Inflammatory macrophage treated with lipopolysaccharide for 4 hours (primary cell): ENCODE results near the gene MYO1F.
"Not testable (repeated sequence)": the region's sequence is repeated elsewhere in the genome, so short reads cannot be mapped to it uniquely, and the experiment has no call there.

Source experiments
- DNase-seq: peaks from one replicate; pipeline ENCODE4 v3.0.0-alpha.2; 2020

MYO1F gene

DNA sequence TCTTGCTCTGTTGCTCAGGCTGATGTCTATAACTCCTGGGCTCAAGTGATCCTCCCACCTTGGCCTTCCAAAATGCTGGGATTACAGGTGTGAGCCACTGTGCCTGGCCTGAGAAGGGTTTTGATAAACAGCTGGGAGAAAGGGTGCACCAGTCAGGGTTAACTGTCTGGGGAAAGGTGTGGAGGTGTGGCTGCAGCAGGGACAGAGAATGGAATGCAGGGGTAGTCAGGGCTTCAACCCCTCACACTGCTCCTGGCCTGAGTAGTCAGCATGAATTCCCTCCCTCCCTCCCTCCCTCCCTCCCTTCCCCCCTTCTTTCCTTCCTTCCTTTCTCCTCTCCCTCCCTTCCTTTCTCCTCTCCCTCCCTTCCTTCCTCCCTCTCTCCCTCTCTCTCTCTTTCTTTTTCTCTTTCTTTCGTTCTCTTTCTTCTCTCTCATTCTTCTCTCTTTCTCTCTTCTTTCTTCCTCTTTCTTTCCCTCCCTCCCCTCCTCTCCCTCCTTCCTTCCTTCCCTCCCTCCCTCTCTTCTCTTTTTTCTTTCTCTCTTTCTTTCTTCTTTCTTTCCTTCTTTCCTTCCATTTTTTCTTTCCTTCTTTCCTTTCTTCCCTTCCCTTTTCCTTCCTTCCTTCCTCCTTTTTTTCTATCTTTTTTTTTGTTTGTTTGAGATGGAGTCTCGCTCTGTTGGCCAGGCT is 16.0 kb downstream of the MYO1F start:
- DNase-seq = no peak

DNA sequence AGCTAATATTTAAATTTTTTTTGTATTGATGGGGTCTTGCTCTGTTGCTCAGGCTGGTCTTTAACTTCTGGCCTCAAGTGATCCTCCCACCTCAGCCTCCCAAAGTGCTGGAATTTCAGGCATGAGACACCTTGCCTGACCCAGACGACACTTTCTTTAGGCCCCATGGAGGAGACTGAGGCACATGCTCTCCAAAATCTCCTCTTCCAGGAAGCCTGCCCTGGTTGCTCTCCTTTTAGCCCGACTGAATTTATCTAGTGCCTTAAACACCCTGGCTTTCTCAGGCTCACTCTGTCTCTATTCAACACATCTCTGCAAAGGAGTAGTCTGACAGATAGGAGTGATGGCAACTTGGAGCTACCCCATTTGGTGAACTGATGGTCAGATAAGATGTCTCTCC is 18.9 kb downstream of the MYO1F start:
- DNase-seq = no peak

DNA sequence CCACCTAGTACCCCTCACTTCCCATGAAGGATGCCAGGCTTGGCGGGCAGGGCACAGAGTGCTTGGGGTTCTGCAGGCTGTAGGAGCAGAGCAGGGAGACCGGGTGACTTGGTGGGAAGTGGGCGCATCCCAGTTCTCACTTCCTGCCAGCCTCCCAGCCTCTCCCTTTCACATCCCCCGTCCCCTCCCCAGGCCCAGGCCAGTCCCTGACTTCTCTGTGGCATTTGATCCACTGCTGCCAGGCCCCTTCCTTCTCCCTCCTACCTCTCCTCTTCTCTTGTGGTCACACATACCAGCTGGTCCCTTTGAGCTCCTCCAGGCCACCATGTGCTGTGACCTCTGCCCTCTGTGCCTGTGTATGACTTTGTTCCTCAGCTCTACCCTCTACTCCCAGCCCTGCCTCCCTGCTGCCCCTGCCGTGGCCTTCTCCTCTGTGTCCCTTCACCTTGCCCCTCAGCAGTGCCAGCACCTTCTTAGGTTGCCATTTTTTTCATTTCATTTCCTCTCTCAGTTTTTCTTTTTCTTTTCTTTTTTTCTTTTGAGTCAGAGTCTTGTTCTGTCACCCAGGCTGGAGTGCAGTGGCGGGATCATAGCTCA is 19.5 kb downstream of the MYO1F start:
- peak; percentile 67 for DNase-seq

GRCh38 chr19:8553729-8554128 is 23.5 kb downstream of the MYO1F start:
- DNase-seq = not testable (repeated sequence)

GRCh38 chr19:8552810-8553209 is 24.4 kb downstream of the MYO1F start:
- DNase-seq = no peak

GRCh38 chr19:8550070-8550469 is 27.2 kb downstream of the MYO1F start:
- DNase-seq = no peak

DNA sequence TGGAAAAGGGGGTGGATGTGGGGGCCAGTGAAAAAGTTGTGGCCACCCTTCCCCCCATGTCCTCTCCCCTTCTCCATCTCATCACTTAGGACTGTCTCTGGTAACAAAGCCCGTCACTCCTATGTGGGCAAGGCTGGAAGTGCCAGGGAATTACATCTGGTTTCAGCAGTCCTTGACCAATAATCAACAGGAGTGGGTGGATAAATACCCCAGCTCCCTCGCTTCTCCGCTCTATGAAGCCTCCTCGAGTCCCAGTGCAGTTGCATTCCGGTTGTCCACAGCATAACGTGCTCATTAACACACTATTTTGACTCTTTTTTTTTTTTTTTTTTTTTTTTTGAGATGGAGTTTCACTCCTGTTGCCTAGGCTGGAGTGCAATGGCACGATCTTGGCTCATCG is 31.5 kb downstream of the MYO1F start:
- no peak for DNase-seq

DNA sequence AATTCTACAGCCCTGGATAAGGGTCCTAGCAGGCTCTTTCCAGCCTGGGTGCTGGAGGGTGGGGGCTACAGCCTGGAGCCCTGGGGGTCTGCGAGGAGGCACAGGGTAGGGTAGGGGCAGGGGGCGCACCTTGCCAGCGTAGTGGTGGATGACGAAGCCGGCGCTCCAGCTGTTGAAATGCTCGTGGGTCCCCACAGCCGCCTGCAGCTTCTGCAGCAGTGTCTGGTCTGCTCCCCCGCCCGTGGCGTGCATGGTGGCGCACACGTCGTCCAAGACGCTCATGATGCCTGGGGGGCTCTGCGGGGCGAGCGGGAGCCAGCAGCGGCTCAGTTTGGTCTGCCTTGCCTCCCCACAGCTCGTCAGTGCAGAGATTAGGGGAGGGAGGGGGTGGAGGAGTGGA is 33.1 kb downstream of the MYO1F start:
- DNase-seq = no peak

- no peak for DNase-seq
These were observed 37.6 kb downstream of the MYO1F start for GRCh38 chr19:8539621-8540149.

- DNase-seq = no peak
These were observed 40.1 kb downstream of the MYO1F start for GRCh38 chr19:8537099-8537498.

DNA sequence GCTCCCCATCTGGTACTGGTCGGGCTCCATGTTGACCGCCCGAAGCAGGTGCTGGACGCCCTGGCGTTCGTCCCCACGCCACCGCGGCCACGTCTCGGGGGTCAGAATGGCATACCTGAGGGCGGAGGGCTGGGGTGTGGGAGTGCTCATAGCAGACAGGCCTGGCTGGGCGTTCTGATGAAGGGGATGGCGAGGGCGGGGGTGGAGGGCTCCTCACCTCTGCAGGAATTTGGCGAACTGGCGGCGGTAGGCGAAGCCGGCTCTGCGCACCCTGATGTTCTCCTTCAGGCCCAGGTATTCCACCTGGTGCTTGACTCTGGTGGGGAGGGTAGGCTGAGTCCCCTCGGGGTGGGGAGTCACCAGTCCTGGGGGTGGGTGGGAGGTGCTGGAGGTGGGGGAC is 41.0 kb downstream of the MYO1F start:
- no peak for DNase-seq

DNA sequence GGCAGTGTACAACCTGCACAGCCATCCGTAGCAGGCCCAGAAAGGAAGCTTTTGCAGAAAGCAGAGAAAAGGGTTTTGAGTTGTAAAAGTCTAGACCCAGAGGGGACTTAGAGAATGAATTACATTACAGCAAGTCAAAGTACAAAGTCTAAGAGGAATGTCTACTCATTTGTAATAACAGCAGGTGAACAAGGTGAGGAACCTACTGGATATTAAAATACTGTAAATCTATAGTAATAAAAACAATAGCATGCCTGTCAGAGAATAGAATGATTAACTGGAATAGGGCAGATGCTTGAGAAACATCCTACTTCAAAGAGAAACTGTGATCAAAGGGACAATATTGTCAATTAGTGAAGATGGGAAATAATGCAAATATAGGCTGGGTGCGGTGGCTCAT is 45.0 kb downstream of the MYO1F start:
- no peak for DNase-seq

- no peak for DNase-seq
These were observed 45.8 kb downstream of the MYO1F start for GRCh38 chr19:8531470-8531869.

DNA sequence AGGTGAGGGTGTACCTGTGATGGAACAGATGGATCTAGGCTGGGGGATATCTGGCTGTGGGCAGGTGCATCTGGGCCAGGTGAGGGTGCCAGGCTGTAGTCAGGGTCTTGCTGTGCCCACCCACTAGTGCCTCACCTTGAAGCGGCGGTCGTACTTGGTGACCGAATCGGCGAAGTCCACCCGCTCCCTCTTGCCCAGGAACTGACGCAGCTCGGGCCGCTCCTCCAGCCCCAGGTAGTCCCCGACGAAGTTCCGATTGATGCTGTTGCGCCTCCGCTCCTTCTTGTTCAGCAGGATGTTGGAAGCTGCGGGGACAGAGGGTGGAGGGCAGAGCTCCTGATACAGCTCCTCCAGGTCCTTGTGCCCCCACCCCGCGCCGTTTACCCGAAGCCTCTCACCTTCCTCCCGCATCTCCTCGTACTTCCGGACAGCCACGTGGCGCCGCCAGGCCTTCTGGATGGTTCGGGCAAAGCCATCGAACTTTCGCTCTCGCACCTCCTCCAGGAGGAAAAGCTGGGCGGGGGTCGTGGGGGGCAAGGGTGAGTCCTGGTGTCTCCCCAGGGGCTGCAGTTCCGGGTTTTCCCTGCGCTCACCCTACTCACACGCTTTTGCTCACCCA is 47.1 kb downstream of the MYO1F start:
- no peak for DNase-seq

DNA sequence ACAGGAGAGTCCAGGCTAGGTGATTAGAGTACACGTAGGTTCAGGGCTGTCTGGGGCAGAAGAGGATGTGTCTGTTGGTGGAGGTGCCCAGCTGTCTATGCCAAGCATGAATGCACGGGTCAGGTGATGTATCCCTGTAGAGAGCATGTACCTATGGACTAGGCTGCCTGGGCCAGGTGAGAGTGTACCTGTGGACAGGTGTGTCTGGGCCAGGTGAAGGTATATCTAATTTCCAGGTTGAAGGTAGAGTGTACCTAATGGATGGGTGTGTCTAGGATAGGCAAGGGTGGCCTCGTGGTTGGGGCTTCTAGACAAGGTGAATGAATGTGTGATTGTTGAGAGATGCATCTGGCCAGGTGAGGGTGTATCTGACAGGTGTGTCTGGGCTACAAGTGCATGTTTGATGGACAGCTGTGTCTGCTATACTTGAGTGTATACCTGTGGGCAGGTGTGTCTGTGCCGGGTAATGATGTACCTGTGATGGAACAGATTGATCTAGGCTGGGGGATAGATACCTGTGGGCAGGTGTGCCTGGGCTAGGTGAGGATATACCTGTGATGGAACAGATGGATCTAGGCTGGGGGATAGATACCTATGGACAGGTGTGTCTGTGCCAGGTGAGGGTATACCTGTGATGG is 47.8 kb downstream of the MYO1F start:
- DNase-seq = no peak

- no peak for DNase-seq
These were observed 48.7 kb downstream of the MYO1F start for GRCh38 chr19:8528500-8528899.

DNA sequence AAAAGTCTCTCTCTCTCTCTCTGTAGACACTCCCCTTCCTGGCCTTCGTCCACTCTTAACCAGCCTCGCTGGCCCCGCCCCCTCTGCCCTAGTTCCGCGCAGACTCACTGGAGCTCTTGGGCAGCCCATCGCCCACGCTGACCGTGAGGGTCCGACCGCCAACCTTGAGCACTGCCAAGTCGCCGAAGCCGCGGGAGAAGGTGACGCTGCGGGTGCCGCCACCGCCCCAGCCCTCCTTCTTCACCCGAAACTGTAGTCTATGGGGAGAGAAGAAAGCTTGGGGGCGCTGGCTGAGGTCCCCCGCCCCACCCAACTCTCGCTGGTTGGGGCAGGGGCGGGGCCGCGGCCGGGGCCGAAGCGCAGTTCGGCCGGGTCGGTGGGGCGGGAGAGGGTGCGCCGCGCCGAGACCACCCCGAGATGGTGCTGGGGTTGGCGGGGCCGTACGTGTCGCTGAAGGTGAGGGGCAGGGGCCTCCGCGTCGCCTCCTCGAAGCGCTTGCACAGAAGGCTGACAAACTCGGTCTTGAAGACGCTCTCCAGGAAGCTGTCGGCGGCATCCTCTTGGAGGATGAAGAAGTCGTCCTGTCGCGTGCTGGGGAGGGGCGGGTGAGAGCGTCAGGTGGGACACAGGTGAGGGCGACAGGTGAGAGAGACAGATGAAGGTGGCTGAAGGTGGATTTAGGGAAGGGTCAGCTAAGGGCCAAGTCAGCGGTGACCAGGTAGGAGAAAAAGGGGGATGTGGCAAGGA is 50.7 kb downstream of the MYO1F start:
- DNase-seq = peak; percentile 22

DNA sequence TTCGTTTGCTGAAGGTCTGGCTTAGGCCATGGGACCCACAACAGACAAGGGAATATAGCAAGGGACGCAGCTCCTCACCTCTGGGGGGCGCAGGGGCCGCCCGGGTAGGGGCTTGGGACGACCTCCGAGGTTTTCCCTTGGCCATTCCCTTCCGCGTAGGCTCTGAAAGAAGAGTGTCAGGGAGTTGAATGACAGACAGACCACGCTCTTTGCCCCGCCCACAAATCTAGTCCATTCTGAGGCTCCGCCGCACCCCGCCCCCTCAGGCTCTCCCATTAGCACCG is 51.9 kb downstream of the MYO1F start:
- DNase-seq = no peak

- DNase-seq = no peak
These were observed 57.9 kb downstream of the MYO1F start for GRCh38 chr19:8519388-8519787.

DNA sequence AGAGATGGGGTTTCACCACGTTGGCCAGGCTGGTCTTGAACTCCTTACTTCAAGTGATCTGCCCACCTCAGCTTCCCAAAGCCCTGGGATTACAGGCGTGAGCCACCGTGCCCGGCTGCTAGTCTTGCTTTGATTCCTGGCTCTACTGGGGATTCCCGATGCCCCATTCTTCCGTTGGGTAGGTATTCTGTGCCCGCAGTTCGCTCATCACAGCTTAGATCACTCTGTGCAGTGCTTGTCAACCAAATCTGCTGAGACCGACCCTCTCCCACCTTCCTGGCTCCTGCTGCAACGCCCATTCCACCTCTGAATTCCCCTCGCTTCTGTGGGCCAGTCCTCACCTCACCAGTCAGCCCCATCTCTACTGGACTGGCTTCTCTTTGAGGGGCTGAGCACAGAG is 58.7 kb downstream of the MYO1F start:
- no peak for DNase-seq

DNA sequence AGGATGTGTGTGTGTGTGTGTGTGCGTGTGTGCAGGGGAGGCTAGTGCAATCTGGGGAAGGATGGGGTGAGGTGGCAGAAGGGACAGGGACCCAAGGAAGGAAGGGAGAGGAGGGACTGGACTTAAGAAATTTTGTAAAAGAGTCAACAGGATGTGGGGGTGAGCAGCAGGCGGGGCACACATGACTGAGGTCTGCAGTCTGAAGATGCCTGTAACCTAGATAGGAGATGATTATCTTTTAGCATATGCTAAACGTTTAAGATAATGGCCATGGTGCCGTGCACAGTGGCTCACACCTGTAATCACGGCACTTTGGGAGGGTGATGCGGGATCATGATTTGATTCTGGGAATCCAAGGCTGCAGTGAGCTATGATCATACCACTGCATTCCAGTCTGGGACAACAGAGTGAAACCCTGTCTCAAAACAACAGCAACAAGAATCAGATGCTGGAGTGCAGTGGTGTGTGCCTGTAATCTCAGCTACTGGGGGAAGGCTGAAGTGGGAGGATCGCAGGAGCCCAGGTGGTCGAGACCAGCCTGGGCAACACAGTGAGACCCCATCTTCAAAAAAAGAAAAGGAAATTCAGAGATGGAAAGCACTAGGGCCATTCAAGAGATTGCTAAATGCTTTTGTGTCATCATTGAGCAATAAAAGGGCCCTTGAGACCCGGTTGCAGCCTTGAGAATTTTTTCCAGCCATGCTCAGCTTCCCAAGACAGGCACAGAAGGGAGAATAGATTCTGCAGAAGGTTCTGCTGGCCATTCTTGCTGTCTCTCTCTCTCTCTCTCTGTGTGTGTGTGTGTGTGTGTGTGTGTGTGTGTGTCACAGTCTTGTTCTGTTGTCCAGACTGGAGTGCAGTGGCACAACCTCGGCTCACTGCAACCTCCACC is 59.4 kb downstream of the MYO1F start:
- peak; percentile 89 for DNase-seq

GRCh38 chr19:8515317-8515716 is 61.9 kb downstream of the MYO1F start:
- peak; percentile 89 for DNase-seq
